RWPE2 (cell line): ENCODE data around the gene TBC1D1.

ENCODE experiments used
- ATAC-seq: fragments of 200-7000 bp; cut with Tn5 transposase; 3 replicates; pipeline ENCODE4 v1.9.1; 2021; ENCODE audit warnings: low read depth
- DNase-seq: peaks from one replicate; pipeline ENCODE4 v3.0.0-alpha.2; 2020; ENCODE audit warnings: low spot score
- H3K27ac ChIP-seq: fragments of 450-650 bp; 2 replicates; pipeline ENCODE4 v1.5.1; 2017; ENCODE audit warnings: mild to moderate bottlenecking; ENCODE audit not compliant: poor library complexity, severe bottlenecking
- H3K27me3 ChIP-seq: fragments of 250-450 bp; sonication (Bioruptor Pico); 2 replicates; pipeline ENCODE4 v1.5.1; 2021; ENCODE audit warnings: mild to moderate bottlenecking, moderate library complexity; ENCODE audit not compliant: insufficient read depth, poor library complexity, severe bottlenecking
- H3K36me3 ChIP-seq: fragments of 250-450 bp; sonication (Bioruptor Pico); 2 replicates; pipeline ENCODE4 v1.5.1; 2020; ENCODE audit warnings: low read depth, mild to moderate bottlenecking, moderate library complexity
- H3K4me1 ChIP-seq: fragments of 250-450 bp; sonication (Bioruptor Pico); 2 replicates; pipeline ENCODE4 v1.5.1; 2021; ENCODE audit warnings: mild to moderate bottlenecking, moderate library complexity; ENCODE audit not compliant: insufficient read depth, poor library complexity, severe bottlenecking
- H3K4me3 ChIP-seq: fragments of 250-450 bp; sonication (Bioruptor Pico); 2 replicates; pipeline ENCODE4 v1.5.1; 2021; ENCODE audit warnings: mild to moderate bottlenecking, moderate library complexity; ENCODE audit not compliant: severe bottlenecking
- H3K9me3 ChIP-seq: fragments of 250-450 bp; sonication (Bioruptor Pico); 2 replicates; pipeline ENCODE4 v1.5.1; 2021; ENCODE audit warnings: mild to moderate bottlenecking, moderate library complexity; ENCODE audit not compliant: severe bottlenecking
- TF ChIP-seq, protein P1 (sequence below): fragments of 450-650 bp; IDR thresholded peaks from one replicate; pipeline ENCODE4 v1.5.1; 2017; ENCODE audit warnings: mild to moderate bottlenecking, moderate library complexity; ENCODE audit not compliant: poor library complexity, severe bottlenecking

TBC1D1 gene

DNA sequence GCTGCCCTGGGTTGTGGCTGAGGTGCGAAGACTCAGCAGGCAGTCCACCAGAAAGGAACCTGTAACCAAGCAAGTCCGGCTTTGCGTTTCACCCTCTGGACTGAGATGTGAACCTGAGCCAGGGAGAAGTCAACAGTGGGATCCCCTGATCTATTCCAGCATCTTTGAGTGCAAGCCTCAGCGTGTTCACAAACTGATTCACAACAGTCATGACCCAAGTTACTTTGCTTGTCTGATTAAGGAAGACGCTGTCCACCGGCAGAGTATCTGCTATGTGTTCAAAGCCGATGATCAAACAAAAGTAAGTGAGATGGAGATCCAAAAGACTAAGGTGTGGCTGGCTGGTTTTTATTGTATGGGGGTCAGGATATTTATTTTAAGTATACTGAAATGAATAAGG lies 11.3 kb downstream of the TBC1D1 start:
- TF ChIP-seq, protein P1, sequence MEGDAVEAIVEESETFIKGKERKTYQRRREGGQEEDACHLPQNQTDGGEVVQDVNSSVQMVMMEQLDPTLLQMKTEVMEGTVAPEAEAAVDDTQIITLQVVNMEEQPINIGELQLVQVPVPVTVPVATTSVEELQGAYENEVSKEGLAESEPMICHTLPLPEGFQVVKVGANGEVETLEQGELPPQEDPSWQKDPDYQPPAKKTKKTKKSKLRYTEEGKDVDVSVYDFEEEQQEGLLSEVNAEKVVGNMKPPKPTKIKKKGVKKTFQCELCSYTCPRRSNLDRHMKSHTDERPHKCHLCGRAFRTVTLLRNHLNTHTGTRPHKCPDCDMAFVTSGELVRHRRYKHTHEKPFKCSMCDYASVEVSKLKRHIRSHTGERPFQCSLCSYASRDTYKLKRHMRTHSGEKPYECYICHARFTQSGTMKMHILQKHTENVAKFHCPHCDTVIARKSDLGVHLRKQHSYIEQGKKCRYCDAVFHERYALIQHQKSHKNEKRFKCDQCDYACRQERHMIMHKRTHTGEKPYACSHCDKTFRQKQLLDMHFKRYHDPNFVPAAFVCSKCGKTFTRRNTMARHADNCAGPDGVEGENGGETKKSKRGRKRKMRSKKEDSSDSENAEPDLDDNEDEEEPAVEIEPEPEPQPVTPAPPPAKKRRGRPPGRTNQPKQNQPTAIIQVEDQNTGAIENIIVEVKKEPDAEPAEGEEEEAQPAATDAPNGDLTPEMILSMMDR = no peak
- Histone ChIP-seq H3K4me1 (no peaks in the 10 kb centered on the region), H3K9me3 (no peaks in the 10 kb centered on the region), H3K4me3 (no peak overlapping the region), H3K36me3 (no peaks in the 10 kb centered on the region), H3K27me3 (no peaks in the 10 kb centered on the region), H3K27ac (no peak overlapping the region)
- DNase-seq = no peak
- no peak for ATAC-seq

DNA sequence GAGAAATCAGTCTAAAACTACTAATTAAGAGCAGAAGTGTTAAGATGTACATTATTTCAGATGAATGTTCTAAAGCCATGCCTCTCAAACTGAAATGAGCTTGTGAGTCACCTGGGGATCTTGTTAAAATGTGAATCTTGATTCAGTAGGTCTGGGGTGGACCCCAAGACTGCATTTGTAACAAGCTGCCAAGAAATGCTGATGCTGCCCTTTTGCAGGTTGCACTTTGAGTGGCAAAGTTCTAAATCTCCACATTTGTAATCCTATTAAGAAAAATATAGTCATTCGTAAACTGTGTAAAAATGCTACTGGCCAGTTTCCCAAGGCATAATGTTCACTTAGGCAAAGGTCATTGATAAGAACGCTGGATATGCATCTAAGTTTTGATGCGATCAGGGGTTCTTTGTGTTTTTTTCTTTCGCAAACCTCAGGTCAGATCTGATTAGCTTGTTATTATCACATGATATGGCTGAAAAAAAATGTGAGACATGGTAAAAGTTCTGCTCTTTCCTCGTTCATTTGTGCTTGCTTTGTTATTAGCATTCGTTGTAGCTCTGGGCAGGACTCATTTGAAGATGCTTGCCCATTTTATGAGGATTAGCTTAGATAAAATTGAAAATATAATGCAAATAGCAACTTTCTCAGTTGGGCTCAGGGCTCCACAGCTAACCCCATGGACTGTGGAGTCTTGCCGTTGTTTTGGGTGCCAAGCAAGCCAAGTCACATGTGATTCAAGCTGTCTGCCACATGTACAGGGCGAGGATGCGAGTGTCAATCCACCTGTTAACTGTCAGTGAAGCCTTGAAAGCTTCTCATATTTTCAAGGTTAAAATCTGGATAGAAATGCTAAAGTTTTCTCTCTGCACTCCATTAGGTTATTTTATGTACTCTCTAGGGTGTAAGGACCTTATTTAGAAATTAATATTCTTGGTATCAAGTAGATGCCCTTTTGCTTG lies 12.1 kb downstream of the TBC1D1 start:
- ATAC-seq = no peak
- Histone ChIP-seq H3K27me3 (no peaks in the 10 kb centered on the region), H3K4me3 (no peak overlapping the region), H3K36me3 (no peaks in the 10 kb centered on the region), H3K4me1 (no peaks in the 10 kb centered on the region), H3K9me3 (no peaks in the 10 kb centered on the region), H3K27ac (no peak overlapping the region)
- TF ChIP-seq, protein P1 = no peak
- no peak for DNase-seq

DNA sequence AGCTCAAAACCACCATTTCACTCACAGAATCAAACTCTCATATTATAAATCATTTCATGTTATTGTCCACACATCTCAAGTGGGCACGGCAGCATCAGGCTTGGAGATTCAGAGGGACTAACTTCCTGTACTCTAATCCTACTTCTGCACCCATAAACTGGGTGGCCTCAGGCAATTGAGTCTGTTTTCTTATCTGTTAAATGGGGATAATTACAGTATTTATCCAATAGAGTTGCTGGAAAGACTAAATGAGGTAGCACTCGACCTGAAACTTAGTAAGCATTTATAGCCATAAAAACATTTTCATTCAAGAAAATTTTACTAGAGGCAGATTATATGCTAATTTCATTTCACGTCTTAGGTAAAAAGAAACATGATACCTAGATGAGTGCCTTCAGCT lies 13.0 kb downstream of the TBC1D1 start:
- Histone ChIP-seq H3K9me3 (no peaks in the 10 kb centered on the region), H3K4me3 (no peak overlapping the region), H3K27ac (no peak overlapping the region), H3K4me1 (no peaks in the 10 kb centered on the region), H3K36me3 (no peaks in the 10 kb centered on the region), H3K27me3 (no peaks in the 10 kb centered on the region)
- no peak for DNase-seq
- TF ChIP-seq, protein P1 = no peak
- ATAC-seq = no peak

DNA sequence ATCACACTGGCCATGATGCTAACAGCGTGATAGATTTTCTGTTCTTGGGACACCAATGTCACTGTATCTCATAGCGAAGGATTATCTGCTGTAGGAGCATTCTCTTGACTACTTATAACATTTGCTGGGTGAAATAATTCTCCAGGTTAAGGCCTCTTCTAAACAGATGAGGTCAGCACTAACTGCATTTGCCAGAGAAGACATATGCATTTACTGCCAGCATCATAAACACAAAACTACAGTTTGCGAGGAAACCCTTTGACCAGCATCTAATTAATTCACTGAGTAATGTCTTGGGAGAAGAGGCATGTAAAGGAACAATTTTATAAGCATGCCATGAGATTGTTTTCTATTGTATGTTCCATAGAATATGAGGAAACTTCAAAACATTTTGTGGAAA lies 13.9 kb downstream of the TBC1D1 start:
- H3K27me3 ChIP-seq = no peaks in the 10 kb centered on the region
- TF ChIP-seq, protein P1 = no peak
- H3K4me3 ChIP-seq = no peak overlapping the region
- ATAC-seq = no peak
- DNase-seq = no peak
- H3K36me3 ChIP-seq = no peaks in the 10 kb centered on the region
- no peak overlapping the region for H3K27ac ChIP-seq
- no peaks in the 10 kb centered on the region for H3K9me3 ChIP-seq
- H3K4me1 ChIP-seq = no peaks in the 10 kb centered on the region
